CD4-positive, alpha-beta memory T cell (primary cell): ENCODE data around the gene PACSIN3. TPM values are rescaled to one million over a fixed set of nuclear protein-coding genes. Genes with fewer than 3 reads are reported as not detected.

ENCODE experiments used
- CTCF ChIA-PET: fragments of 350-600 bp; sonication (Branson Sonifier 250); formaldehyde crosslinking; loops from one replicate; lab custom pipeline; 2021; ENCODE audit warnings: inconsistent platforms; ENCODE audit not compliant: partially characterized antibody; lab: Charles Lee
- POLR2A ChIA-PET: fragments of 350-600 bp; sonication (Branson Sonifier 250); formaldehyde crosslinking; loops from one replicate; lab custom pipeline; 2021; ENCODE audit not compliant: partially characterized antibody; lab: Charles Lee
- DNase-seq, 5 donors: peaks; one replicate each; pipeline versions ENCODE4 v3.0.0 to v3.0.0-alpha.2; 2020 to 2022; ENCODE audit warnings: mixed read lengths in 1 of 5
- H3K27ac ChIP-seq: one replicate; pipeline ENCODE4 v1.7.0; 2013; ENCODE audit warnings: low read depth, low read length
- H3K27me3 ChIP-seq: 2 replicates; pipeline ENCODE4 v1.7.0; 2013; ENCODE audit warnings: mild to moderate bottlenecking, low read length, moderate library complexity; ENCODE audit not compliant: insufficient read depth
- H3K36me3 ChIP-seq: 2 replicates; pipeline ENCODE4 v1.7.0; 2013; ENCODE audit warnings: mild to moderate bottlenecking, low read length, moderate library complexity; ENCODE audit not compliant: insufficient read depth
- H3K4me1 ChIP-seq: 2 replicates; pipeline ENCODE4 v1.7.0; 2013; ENCODE audit warnings: mild to moderate bottlenecking, low read length, moderate library complexity; ENCODE audit not compliant: insufficient read depth
- H3K4me3 ChIP-seq, 2 donors: one replicate each; pipeline ENCODE4 v1.7.0; 2013; ENCODE audit warnings: low read length in 2 of 2, mild to moderate bottlenecking in 1 of 2
- H3K9me3 ChIP-seq, 2 donors: one replicate each; pipeline ENCODE4 v1.7.0; 2013; ENCODE audit warnings: low read length in 2 of 2, control low read depth in 1 of 2; ENCODE audit not compliant: control insufficient read depth in 1 of 2
- H3K27ac Mint-ChIP-seq, 7 donors: one replicate each; pipeline ENCODE4 v1.8.0; 2020 to 2021; ENCODE audit warnings: mixed read lengths in 7 of 7, mild to moderate bottlenecking in 6 of 7, inconsistent platforms in 3 of 7, moderate library complexity in 3 of 7
- H3K27me3 Mint-ChIP-seq, 2 donors: one replicate each; pipeline ENCODE4 v1.8.0; 2020 to 2021; ENCODE audit warnings: mixed read lengths in 2 of 2
- H3K36me3 Mint-ChIP-seq, 2 donors: one replicate each; pipeline ENCODE4 v1.8.0; 2020 to 2021; ENCODE audit warnings: mixed read lengths in 2 of 2, inconsistent platforms in 1 of 2, mild to moderate bottlenecking in 1 of 2
- H3K4me1 Mint-ChIP-seq, 4 donors: one replicate each; pipeline ENCODE4 v1.8.0; 2020 to 2021; ENCODE audit warnings: mixed read lengths in 4 of 4, mild to moderate bottlenecking in 1 of 4
- H3K4me3 Mint-ChIP-seq, 8 donors: one replicate each; pipeline ENCODE4 v1.8.0; 2020 to 2021; ENCODE audit warnings: mixed read lengths in 8 of 8, mild to moderate bottlenecking in 7 of 8, moderate library complexity in 6 of 8, inconsistent platforms in 3 of 8
- H3K9me3 Mint-ChIP-seq, 8 donors: one replicate each; pipeline ENCODE4 v1.8.0; 2020 to 2021; ENCODE audit warnings: mixed read lengths in 8 of 8, mild to moderate bottlenecking in 5 of 8, inconsistent platforms in 3 of 8, moderate library complexity in 1 of 8
- intact Hi-C: fragments of 100-400 bp; cut with micrococcal nuclease; formaldehyde crosslinking; loops from one replicate; pipeline ENCODE4 v1.15.1; 2023
- polyA plus RNA-seq, 2 donors: library from polyadenylated mRNA; unstranded; fragments of 300-500 nt; fragmentation: Illumina TruSeq; gene quantifications; one replicate each; pipeline ENCODE4 v1.2.3, GENCODE V29; 2021
- total RNA-seq, 2 experiments: library from RNA; stranded (reverse); gene quantifications; one replicate each; pipeline ENCODE4 v1.2.3, GENCODE V29; 2021

The PACSIN3 gene
- total and polyA plus RNA-seq, 4 experiments from 2014 or later = 0.23 to 1.3 TPM; not detected in 2

DNA sequence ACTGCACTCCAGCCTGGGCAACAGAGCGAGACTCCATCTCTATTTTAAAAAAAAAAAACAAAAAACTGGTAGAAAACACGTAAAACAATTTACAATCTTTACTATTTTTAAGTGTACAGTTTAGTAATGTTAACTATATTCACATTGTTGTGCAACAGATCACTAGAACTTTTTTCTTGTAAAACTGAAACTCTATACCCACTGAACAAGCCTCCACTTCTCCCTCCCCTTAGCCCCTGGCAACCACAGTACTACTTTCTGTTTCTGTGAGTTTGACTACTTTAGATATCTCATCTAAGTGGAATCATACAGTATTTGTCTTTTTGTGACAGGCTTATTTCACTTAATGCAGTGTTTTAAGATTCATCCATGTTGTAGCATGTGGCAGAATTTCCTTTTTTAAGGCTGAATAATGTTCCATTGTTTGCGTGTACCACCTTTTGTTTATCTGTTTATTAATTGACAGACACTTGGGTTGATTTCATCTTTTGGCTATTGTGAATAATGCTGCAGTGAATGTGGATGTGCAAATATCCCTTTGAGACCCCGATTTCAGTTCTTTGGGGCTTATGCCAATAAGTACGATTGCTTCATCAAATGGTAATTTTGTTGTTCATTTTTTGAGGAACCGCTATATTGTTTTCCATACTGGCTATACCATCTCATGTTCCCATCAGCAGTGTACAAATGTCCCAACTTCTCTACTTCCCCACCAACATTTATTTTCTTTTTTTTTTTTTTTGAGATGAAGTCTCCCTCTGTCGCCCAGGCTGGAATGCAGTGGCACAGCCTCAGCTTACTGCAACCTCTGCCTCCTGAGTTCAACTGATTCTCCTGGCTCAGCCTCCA, 39.5 kb upstream of the PACSIN3 start:
- Histone ChIP-seq H3K4me3 (no peak overlapping the region), H3K36me3 (no peaks in the 10 kb centered on the region), H3K27me3 (no peaks in the 10 kb centered on the region), H3K9me3 (no peaks in the 10 kb centered on the region), H3K4me1 (no peaks in the 10 kb centered on the region), H3K27ac (no peak overlapping the region)
- ChIA-PET CTCF (no interaction called here), POLR2A (interaction anchor here (0.6 kb wide), 1 partner anchor 148 kb away, joined by 4 read pairs; no protein-coding TSS in a partner anchor)
- intact Hi-C loops = no loop called here
- H3K9me3 Mint-ChIP-seq = no peaks in the 10 kb centered on the region
- no peaks in the 10 kb centered on the region for H3K27me3 Mint-ChIP-seq
- H3K36me3 Mint-ChIP-seq = peaks cover 27 to 34% of the 10 kb centered on the region in 2 donors
- H3K4me1 Mint-ChIP-seq = peaks cover 3 to 8% (median 5%) of the 10 kb centered on the region in 4 donors
- peak overlapping the region in 3 of 7 donors; percentile 73 to 85 (median 75) for H3K27ac Mint-ChIP-seq
- no peak overlapping the region for H3K4me3 Mint-ChIP-seq
- DNase-seq = no peak

DNA sequence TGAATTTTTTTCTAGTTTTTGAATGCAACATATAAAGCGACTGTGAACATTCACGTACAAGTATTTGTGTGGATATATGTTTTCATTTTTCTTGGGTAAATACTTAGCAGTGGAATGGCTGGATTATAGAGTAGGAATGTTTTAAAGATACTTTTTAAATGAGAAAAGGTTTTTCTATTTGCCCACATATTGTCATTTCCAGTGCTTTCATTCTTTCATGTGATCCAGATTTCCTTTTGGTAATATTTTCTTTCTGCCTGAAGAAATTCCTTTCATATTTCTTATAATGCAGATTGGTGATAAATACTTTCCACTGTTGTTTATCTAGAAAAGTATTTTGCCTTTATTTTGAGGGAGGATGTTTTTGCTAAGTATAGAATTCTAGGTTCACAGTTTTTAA, 36.5 kb upstream of the PACSIN3 start:
- H3K36me3 ChIP-seq = peaks cover 12% of the 10 kb centered on the region
- Mint-ChIP-seq H3K27ac (peak overlapping the region in 1 of 7 donors; percentile 19), H3K9me3 (no peaks in the 10 kb centered on the region), H3K36me3 (peaks cover 29 to 43% of the 10 kb centered on the region in 2 donors), H3K4me3 (no peak overlapping the region), H3K27me3 (no peaks in the 10 kb centered on the region), H3K4me1 (peaks cover 15 to 22% (median 17%) of the 10 kb centered on the region in 4 donors)
- DNase-seq = no peak
- peaks cover 10% of the 10 kb centered on the region for H3K4me1 ChIP-seq
- no peaks in the 10 kb centered on the region for H3K27me3 ChIP-seq
- POLR2A ChIA-PET = no interaction called here
- no peaks in the 10 kb centered on the region for H3K9me3 ChIP-seq
- H3K4me3 ChIP-seq = no peak overlapping the region
- no peak overlapping the region for H3K27ac ChIP-seq
- intact Hi-C loops = no loop called here
- CTCF ChIA-PET = interaction anchor here (1.9 kb wide), 1 partner anchor 10 kb away, joined by 4 read pairs; no protein-coding TSS in a partner anchor

- no peaks in the 10 kb centered on the region for H3K27me3 Mint-ChIP-seq
- Histone ChIP-seq H3K27ac (no peak overlapping the region), H3K36me3 (peaks cover 12% of the 10 kb centered on the region), H3K27me3 (no peaks in the 10 kb centered on the region), H3K9me3 (no peaks in the 10 kb centered on the region), H3K4me1 (peaks cover 29% of the 10 kb centered on the region), H3K4me3 (no peak overlapping the region)
- ChIA-PET CTCF (interaction anchor here (2.0 kb wide), 1 partner anchor 43 kb away, joined by 4 read pairs; no protein-coding TSS in a partner anchor), POLR2A (interaction anchor here (0.8 to 1.7 kb wide), 5 partner anchors 9 to 34 kb away, joined by 3 to 5 read pairs (median 4); partner anchors contain the start of gene ACP2)
- peaks cover 14 to 50% of the 10 kb centered on the region in 2 donors for H3K36me3 Mint-ChIP-seq
- H3K4me3 Mint-ChIP-seq = peak overlapping the region in 1 of 8 donors; percentile 45
- no peak for DNase-seq
- peaks cover 26 to 38% (median 29%) of the 10 kb centered on the region in 4 donors for H3K4me1 Mint-ChIP-seq
- H3K9me3 Mint-ChIP-seq = no peaks in the 10 kb centered on the region
- intact Hi-C loops = no loop called here
- H3K27ac Mint-ChIP-seq = peak overlapping the region in 5 of 7 donors; percentile 4 to 83 (median 24)
Measured at GRCh38 chr11:47220401-47220821, 34.2 kb upstream of the PACSIN3 start.

- Mint-ChIP-seq H3K27me3 (no peaks in the 10 kb centered on the region), H3K9me3 (no peaks in the 10 kb centered on the region), H3K4me3 (peak overlapping the region; percentile 99 to 100 (median 99)), H3K36me3 (peaks cover 14 to 43% of the 10 kb centered on the region in 2 donors), H3K27ac (peak overlapping the region; percentile 90 to 100 (median 98)), H3K4me1 (peaks cover 25 to 43% (median 34%) of the 10 kb centered on the region in 4 donors)
- DNase-seq = peak in 4 of 5 donors; percentile 13 to 78 (median 29)
- Histone ChIP-seq H3K9me3 (no peaks in the 10 kb centered on the region), H3K36me3 (peaks cover 12% of the 10 kb centered on the region), H3K27ac (peak overlapping the region; percentile 81), H3K27me3 (no peaks in the 10 kb centered on the region), H3K4me3 (peak overlapping the region; percentile 54 to 95), H3K4me1 (peaks cover 37% of the 10 kb centered on the region)
- ChIA-PET CTCF (interaction anchor here (0.8 to 4.4 kb wide), 13 partner anchors 14 to 238 kb away, joined by 3 to 42 read pairs (median 7); partner anchors contain the start of genes ACP2 and PACSIN3), POLR2A (interaction anchor here (1.0 to 5.3 kb wide), 13 partner anchors 13 to 516 kb away, joined by 3 to 92 read pairs (median 8); partner anchors contain the start of genes ACP2, ARFGAP2, ARHGAP1 and MADD)
- intact Hi-C loops = loop anchor here (1.0 to 5.0 kb wide), 2 partner anchors 18 to 551 kb away; partner anchors contain the start of gene FNBP4
Measured at GRCh38 chr11:47216121-47216798, 30.0 kb upstream of the PACSIN3 start.

DNA sequence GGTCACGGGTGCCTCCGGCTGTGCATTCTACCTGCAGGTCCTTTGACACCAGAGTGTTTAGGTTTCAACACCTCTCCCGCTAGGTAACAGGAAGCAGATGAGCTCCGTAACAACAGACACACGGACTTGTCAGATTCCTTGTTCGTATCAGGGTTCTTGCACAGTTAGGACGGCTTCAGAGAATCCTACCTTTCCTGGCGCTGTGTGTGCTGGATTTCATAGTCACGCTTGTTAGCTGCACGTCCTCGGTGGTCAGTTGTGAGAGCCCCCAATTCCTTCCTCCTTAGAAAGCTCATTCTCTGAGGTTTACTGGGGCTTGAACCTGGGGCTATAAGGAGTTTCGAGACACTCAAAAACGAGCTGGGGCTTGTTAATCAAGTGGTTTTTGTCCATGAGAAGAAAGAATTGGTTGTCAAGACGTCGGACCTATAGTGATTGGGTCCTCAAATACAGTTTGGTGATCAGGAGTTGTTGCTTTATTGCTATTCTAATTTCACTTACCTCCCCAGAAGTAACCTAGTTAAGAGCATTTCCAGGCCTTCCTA, 29.2 kb upstream of the PACSIN3 start:
- Histone ChIP-seq H3K4me3 (peak overlapping the region; percentile 54 to 95), H3K36me3 (peaks cover 9% of the 10 kb centered on the region), H3K27ac (peak overlapping the region; percentile 81), H3K27me3 (no peaks in the 10 kb centered on the region), H3K4me1 (peaks cover 37% of the 10 kb centered on the region), H3K9me3 (no peaks in the 10 kb centered on the region)
- no peaks in the 10 kb centered on the region for H3K9me3 Mint-ChIP-seq
- peak overlapping the region; percentile 99 to 100 (median 99) for H3K4me3 Mint-ChIP-seq
- H3K27ac Mint-ChIP-seq = peak overlapping the region; percentile 90 to 100 (median 98)
- H3K36me3 Mint-ChIP-seq = peaks cover 12 to 40% of the 10 kb centered on the region in 2 donors
- H3K27me3 Mint-ChIP-seq = no peaks in the 10 kb centered on the region
- DNase-seq = no peak
- POLR2A ChIA-PET = interaction anchor here (0.5 to 5.3 kb wide), 35 partner anchors 10 to 1298 kb away, joined by 3 to 92 read pairs (median 5); partner anchors contain the start of genes ACP2, AMBRA1, ARFGAP2 and ARHGAP1
- CTCF ChIA-PET = interaction anchor here (0.9 to 4.4 kb wide), 18 partner anchors 9 to 239 kb away, joined by 3 to 42 read pairs (median 6); partner anchors contain the start of genes ACP2 and PACSIN3
- H3K4me1 Mint-ChIP-seq = peaks cover 24 to 42% (median 33%) of the 10 kb centered on the region in 4 donors
- intact Hi-C loops = loop anchor here (1.0 to 5.0 kb wide), 5 partner anchors 29 to 552 kb away; partner anchors contain the start of genes ACP2, FNBP4, PACSIN3 and SLC39A13

DNA sequence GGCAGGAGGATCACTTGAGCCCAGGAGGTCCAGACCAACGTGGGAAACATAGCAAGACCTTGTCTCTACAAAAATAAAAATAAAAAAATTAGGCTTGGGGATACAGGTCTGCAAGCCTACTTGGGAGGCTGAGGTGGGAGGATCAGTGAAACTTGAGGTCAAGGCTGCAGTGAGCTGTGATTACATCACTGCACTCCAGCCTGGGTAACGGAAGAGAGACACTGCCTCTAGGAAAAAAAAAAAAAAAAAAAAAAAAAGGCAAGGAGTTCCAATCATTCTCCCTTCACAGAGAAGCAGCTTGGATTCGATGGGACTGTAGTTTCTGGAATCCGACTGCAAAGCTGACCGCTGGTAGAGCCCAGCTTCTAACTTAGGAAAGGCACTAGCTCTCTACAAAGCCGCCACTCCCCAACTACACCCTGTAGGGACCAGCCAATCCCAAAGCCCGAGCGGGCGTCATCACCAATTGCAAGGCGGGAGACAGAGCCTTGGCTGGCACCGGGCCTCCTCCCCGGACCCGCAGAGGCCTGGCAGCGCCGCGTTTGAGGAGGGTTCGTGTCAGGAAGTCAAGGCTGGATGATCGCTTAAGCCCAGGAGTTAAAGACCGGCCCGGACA, 27.8 kb upstream of the PACSIN3 start:
- Histone ChIP-seq H3K27me3 (no peaks in the 10 kb centered on the region), H3K27ac (peak overlapping the region; percentile 81), H3K4me3 (peak overlapping the region; percentile 57 to 95), H3K9me3 (no peaks in the 10 kb centered on the region), H3K36me3 (peaks cover 6% of the 10 kb centered on the region), H3K4me1 (peaks cover 37% of the 10 kb centered on the region)
- DNase-seq = peak; percentile 79 to 88 (median 80)
- peak overlapping the region; percentile 99 to 100 (median 99) for H3K4me3 Mint-ChIP-seq
- ChIA-PET CTCF (interaction anchor here (1.5 to 4.4 kb wide), 10 partner anchors 10 to 57 kb away, joined by 3 to 42 read pairs (median 8); partner anchors contain the start of genes ACP2 and PACSIN3), POLR2A (interaction anchor here (0.6 to 5.3 kb wide), 29 partner anchors 9 to 1354 kb away, joined by 3 to 92 read pairs (median 5); partner anchors contain the start of genes ACP2, AMBRA1, ARFGAP2 and FNBP4)
- no peaks in the 10 kb centered on the region for H3K27me3 Mint-ChIP-seq
- intact Hi-C loops = loop anchor here (1.0 to 2.0 kb wide), 2 partner anchors 27 to 37 kb away; partner anchors contain the start of gene PACSIN3
- H3K27ac Mint-ChIP-seq = peak overlapping the region; percentile 98 to 100 (median 99)
- H3K9me3 Mint-ChIP-seq = no peaks in the 10 kb centered on the region
- peaks cover 23 to 39% (median 28%) of the 10 kb centered on the region in 4 donors for H3K4me1 Mint-ChIP-seq
- peaks cover 8 to 31% of the 10 kb centered on the region in 2 donors for H3K36me3 Mint-ChIP-seq
